ENCODE measurements around the gene CDRT4.

The CDRT4 gene

DNA sequence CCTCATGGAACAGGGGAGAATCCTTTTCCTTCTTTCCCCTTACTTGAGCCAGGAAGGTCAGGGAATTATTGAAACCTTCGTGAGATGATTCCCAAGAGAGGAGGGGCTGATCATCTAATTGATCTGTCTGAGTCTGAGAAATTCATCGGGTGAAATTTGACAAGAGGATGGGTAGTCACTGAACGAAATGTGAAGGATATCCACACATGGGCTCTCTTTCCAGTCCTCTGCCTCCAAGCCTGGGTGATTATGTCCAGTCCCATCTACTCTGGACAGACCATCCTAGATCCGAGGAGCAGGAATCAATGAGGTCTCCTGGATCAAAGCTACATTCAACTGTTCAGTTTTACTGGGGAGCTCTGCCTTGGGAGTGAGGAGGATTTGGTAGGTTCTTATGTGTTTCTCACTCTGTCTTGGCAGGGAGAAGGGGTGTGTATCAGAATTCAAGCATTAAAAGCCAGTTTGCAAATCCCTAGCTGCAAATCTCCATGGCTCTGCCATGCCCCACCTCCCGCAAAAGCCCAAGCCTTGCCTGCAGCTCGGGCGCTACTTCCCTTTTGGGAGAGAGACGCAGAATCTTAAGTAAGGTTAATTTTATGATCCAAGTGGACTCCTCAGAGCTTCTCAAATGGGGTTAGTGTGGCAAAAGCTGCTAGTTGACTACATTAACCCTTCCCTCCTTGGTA is 78.9 kb downstream of the CDRT4 start:
- DNase-seq, result no peak

GRCh38 chr17:15386083-15386482 is 81.3 kb downstream of the CDRT4 start:
- DNase-seq, result no peak

All from NCI-H1930 (cell line).